RWPE1 (cell line): ENCODE measurements around the gene MCF2L.

Experiments
- CTCF ChIA-PET: fragments of 350-600 bp; sonication (Branson Sonifier 250); formaldehyde crosslinking; extraction: SDS; loops from one replicate; lab custom pipeline; 2021; lab: Yijun Ruan, JAX
- POLR2A ChIA-PET: fragments of 400-600 bp; formaldehyde crosslinking; extraction: SDS; loops from one replicate; lab custom pipeline; 2020; ENCODE audit warnings: antibody characterized with exemption; ENCODE audit not compliant: low non-redundant PET; lab: Yijun Ruan, JAX
- DNase-seq: peaks from one replicate; pipeline ENCODE4 v3.0.0; 2012; ENCODE audit warnings: low spot score
- H3K27ac ChIP-seq: fragments of 450-650 bp; 2 replicates; pipeline ENCODE4 v1.5.1; 2017
- CTCF ChIP-seq: fragments of 450-650 bp; conservative IDR thresholded peaks from 2 replicates; pipeline ENCODE4 v1.5.1; 2017; ENCODE audit warnings: low read depth, mild to moderate bottlenecking

The MCF2L gene

GRCh38 chr13:113084094-113084942, 115.3 kb downstream of the MCF2L start:
- no peak overlapping the region for H3K27ac ChIP-seq
- POLR2A ChIA-PET: no interaction called here
- CTCF ChIA-PET: interaction anchor here (0.7 kb wide), 1 partner anchor 300 kb away, joined by 3 read pairs; no protein-coding TSS in a partner anchor

GRCh38 chr13:113084943-113085540, 116.0 kb downstream of the MCF2L start:
- TF ChIP-seq CTCF: no peak
- CTCF ChIA-PET: interaction anchor here (1.1 kb wide), 1 partner anchor 19 kb away, joined by 4 read pairs; no protein-coding TSS in a partner anchor
- no peak for DNase-seq
- POLR2A ChIA-PET: no interaction called here
- H3K27ac ChIP-seq: no peak overlapping the region

More at GRCh38 chr13:113084094-113084942, 115.3 kb downstream of the MCF2L start:
- no peak for DNase-seq
- no peak for TF ChIP-seq CTCF

GRCh38 chr13:113086031-113086750, 117.2 kb downstream of the MCF2L start:
- ChIA-PET CTCF (interaction anchor here (1.1 kb wide), 1 partner anchor 18 kb away, joined by 4 read pairs; no protein-coding TSS in a partner anchor), POLR2A (no interaction called here)
- no peak overlapping the region for H3K27ac ChIP-seq
- no peak for DNase-seq
- TF ChIP-seq CTCF: no peak

GRCh38 chr13:113086991-113087922, 118.2 kb downstream of the MCF2L start:
- no peak overlapping the region for H3K27ac ChIP-seq
- no peak for DNase-seq
- no peak for TF ChIP-seq CTCF
- CTCF ChIA-PET: no interaction called here
- POLR2A ChIA-PET: no interaction called here

DNA sequence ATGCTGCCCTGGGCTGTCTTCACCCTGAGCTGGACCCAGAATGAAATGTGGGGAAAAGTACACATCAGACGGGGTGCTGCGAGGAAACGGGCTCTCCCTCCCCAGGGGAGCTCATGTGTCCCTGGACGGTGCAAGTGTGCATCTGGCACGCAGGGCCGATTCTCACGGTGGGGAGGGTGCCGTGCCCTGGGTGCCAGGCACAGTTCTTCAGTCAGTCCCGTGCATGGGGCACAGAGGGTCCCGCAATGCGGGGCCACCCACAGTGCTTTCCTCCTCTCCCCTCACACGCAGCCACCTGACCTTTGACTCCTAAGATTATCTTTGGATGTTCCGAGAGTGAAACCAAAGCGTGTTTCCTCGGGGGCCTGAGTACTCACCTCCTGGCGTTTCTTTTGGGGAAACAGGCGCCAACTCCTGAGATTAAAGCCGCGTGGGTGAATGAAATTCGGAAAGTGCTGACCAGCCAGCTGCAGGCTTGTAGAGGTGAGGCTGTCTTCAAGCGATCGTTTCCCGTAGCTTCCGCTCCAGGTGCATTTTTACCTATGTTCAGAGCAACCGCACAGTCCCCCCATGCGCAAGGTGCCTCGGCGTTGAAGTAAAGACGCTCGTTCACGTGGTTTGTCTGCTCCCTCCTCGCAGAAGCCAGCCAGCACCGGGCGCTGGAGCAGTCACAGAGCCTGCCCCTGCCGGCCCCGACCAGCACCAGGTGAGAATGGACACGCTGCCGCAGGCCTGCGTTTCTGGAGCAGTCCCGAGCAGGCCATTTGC, 119.1 kb downstream of the MCF2L start:
- ChIA-PET POLR2A (no interaction called here), CTCF (interaction anchor here (0.6 kb wide), 1 partner anchor 52 kb away, joined by 3 read pairs; no protein-coding TSS in a partner anchor)
- no peak overlapping the region for H3K27ac ChIP-seq
- TF ChIP-seq CTCF: no peak
- no peak for DNase-seq
